ENCODE measurements around the gene RRP1. TPM values are rescaled to one million over a fixed set of nuclear protein-coding genes. Genes with fewer than 3 reads are reported as not detected.

The RRP1 gene
- total and polyA plus RNA-seq, 10 of the 15 experiments (the other 5 are each of a cell fraction or from before 2014, with no cell fraction given) = 0.34 to 70.8 (median 35.1) TPM

GRCh38 chr21:43771199-43771675, 18.1 kb upstream of the RRP1 start (continued):
- TF ChIP-seq, protein P1, sequence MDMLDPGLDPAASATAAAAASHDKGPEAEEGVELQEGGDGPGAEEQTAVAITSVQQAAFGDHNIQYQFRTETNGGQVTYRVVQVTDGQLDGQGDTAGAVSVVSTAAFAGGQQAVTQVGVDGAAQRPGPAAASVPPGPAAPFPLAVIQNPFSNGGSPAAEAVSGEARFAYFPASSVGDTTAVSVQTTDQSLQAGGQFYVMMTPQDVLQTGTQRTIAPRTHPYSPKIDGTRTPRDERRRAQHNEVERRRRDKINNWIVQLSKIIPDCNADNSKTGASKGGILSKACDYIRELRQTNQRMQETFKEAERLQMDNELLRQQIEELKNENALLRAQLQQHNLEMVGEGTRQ (IDR thresholded peaks at IDR 0.05; ENCODE audit: borderline replicate concordance, low read depth, low read length) = no peak
- TF ChIP-seq REST (IDR thresholded peaks at IDR 0.05; ENCODE audit: low read depth, low read length) (no peak), GABPA (IDR thresholded peaks at IDR 0.05; ENCODE audit: low read depth) (no peak), RBBP5 (conservative IDR thresholded peaks at IDR 0.05) (no peak), MTA2 (IDR thresholded peaks at IDR 0.05; ENCODE audit: low read depth) (no peak), TCF7 (IDR thresholded peaks at IDR 0.05; ENCODE audit: borderline replicate concordance) (no peak), PBX3 (IDR thresholded peaks at IDR 0.05; ENCODE audit: insufficient replicate concordance, low read depth, low read length) (no peak), PAX5 (IDR thresholded peaks at IDR 0.05; ENCODE audit: borderline replicate concordance, low read depth, low read length) (no peak), POLR2AphosphoS2 (IDR thresholded peaks at IDR 0.05; ENCODE audit: low read depth, low read length) (no peak), NBN (IDR thresholded peaks at IDR 0.05) (no peak), E2F8 (IDR thresholded peaks at IDR 0.05; ENCODE audit: low read depth, partially characterized antibody) (no peak)
- TF ChIP-seq, protein P2, sequence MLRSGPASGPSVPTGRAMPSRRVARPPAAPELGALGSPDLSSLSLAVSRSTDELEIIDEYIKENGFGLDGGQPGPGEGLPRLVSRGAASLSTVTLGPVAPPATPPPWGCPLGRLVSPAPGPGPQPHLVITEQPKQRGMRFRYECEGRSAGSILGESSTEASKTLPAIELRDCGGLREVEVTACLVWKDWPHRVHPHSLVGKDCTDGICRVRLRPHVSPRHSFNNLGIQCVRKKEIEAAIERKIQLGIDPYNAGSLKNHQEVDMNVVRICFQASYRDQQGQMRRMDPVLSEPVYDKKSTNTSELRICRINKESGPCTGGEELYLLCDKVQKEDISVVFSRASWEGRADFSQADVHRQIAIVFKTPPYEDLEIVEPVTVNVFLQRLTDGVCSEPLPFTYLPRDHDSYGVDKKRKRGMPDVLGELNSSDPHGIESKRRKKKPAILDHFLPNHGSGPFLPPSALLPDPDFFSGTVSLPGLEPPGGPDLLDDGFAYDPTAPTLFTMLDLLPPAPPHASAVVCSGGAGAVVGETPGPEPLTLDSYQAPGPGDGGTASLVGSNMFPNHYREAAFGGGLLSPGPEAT (IDR thresholded peaks at IDR 0.05; ENCODE audit: low read depth) = no peak

Measured in GM12878 (cell line).